Ureter (tissue), 1 donor: ENCODE results near the gene ABCB1. TPM values are rescaled to one million over a fixed set of nuclear protein-coding genes. Genes with fewer than 3 reads are reported as not detected.
"Not testable (repeated sequence)": the region's sequence is repeated elsewhere in the genome, so short reads cannot be mapped to it uniquely, and the experiment has no call there.

Source experiments
- DNase-seq: peaks from one replicate; pipeline ENCODE4 v3.0.0-alpha.2; 2020; ENCODE audit warnings: low spot score
- total RNA-seq: library from RNA; stranded (reverse); gene quantifications from one replicate; pipeline ENCODE4 v1.2.4, GENCODE V29; 2023
- donor health status: DM: yes; HTN: yes; CAD: no.

The ABCB1 gene
- total RNA-seq, 1 donor from 2014 or later = 17.6 TPM

GRCh38 chr7:87473192-87473591 is 127.5 kb downstream of the ABCB1 start:
- no peak for DNase-seq

DNA sequence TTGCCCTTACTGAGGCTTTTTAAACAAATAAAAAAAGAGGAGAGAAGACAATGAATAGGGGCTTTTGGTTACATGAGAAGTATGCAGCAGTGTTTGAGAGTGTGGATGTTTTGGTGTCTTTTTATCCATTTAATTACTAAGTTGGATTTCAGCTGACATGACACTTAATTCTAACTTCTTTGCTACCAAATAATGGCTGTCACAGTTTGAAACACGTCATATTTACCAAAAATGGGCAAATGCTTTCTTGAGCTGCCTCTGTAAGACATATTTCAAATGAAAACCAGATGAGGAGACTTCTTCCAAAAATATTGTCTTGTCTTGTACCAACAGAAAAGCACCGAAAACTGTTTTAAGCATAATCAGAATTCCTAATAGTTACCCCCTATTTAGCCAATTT is 129.2 kb downstream of the ABCB1 start:
- DNase-seq = no peak

DNA sequence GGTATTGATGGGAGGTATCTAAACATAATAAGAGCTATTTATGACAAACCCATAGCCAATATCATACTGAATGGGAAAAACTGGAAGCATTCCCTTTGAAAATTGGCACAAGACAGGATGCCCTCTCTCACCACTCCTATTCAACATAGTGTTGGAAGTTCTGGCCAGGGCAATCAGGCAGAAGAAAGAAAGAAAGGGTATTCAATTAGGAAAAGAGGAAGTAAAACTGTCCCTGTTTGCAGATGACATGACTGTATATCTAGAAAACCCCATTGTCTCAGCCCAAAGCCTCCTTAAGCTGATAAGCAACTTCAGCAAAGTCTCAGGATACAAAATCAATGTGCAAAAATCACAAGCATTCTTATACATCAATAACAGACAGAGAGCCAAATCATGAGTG is 131.5 kb downstream of the ABCB1 start:
- DNase-seq = not testable (repeated sequence)

GRCh38 chr7:87465534-87465880 is 135.2 kb downstream of the ABCB1 start:
- DNase-seq = not testable (repeated sequence)

- DNase-seq = peak; percentile 55
Measured at GRCh38 chr7:87464830-87465533, 135.7 kb downstream of the ABCB1 start.

- no peak for DNase-seq
Measured at GRCh38 chr7:87463982-87464381, 136.7 kb downstream of the ABCB1 start.

GRCh38 chr7:87460444-87460843 is 140.2 kb downstream of the ABCB1 start:
- not testable (repeated sequence) for DNase-seq

- DNase-seq = no peak
Measured at GRCh38 chr7:87459941-87460340, 140.7 kb downstream of the ABCB1 start.

GRCh38 chr7:87458148-87458547 is 142.5 kb downstream of the ABCB1 start:
- no peak for DNase-seq

DNA sequence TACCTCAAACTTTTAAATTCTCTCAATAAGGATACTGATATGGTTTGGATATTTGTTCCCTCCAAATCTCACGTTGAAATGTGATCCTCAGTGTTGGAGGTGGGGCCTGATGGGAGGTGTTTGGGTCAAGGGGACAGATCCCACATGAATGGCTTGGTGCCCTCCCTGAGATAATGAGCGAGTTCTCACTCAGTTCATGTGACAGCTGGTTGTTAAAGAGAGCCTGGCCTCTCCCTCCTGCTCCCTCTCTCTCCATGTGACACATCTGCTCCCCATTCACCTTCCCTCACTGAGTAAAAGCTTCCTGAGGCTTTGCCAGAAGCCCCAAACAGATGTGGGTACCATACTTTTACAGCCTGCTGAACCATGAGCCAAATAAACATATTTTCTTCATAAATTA is 144.4 kb downstream of the ABCB1 start:
- DNase-seq = no peak

Other genes with a start within 250 kb of the ABCB1 start
- 4.0 TPM for gene ABCB4, start 125.2 kb downstream of the ABCB1 start, total RNA-seq
- gene RUNDC3B, start 27.5 kb upstream of the ABCB1 start, total RNA-seq = 2.8 TPM